ENCODE data around the gene OBSCN.

Gene OBSCN

GRCh38 chr1:228372183-228373003 is 164.5 kb downstream of the OBSCN start:
- DNase-seq, result no peak

GRCh38 chr1:228373004-228373680 is 165.3 kb downstream of the OBSCN start:
- no peak for DNase-seq

GRCh38 chr1:228373681-228374571 is 166.1 kb downstream of the OBSCN start:
- DNase-seq, result no peak

- no peak for DNase-seq
These were observed 167.1 kb downstream of the OBSCN start for GRCh38 chr1:228374711-228375577.

GRCh38 chr1:228375578-228376261 is 167.9 kb downstream of the OBSCN start:
- no peak for DNase-seq

DNA sequence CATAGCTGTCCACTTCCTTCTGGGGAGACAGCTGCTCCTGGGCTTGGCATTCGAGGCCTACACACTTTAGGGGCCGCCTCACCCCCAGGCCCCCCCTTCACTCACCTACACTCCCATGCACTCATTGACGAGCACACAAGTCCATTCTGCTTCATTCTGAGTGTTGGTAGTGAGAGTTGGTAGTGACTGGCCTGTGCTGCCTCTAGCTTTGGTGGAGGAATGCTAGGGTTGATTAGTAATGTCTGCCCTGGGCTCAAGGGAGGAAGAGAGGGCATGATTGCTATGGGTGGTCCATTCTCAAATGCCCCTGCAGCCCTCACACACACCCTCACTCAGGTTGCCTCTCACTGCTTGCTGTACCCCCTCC is 168.4 kb downstream of the OBSCN start:
- no peak for DNase-seq

DNA sequence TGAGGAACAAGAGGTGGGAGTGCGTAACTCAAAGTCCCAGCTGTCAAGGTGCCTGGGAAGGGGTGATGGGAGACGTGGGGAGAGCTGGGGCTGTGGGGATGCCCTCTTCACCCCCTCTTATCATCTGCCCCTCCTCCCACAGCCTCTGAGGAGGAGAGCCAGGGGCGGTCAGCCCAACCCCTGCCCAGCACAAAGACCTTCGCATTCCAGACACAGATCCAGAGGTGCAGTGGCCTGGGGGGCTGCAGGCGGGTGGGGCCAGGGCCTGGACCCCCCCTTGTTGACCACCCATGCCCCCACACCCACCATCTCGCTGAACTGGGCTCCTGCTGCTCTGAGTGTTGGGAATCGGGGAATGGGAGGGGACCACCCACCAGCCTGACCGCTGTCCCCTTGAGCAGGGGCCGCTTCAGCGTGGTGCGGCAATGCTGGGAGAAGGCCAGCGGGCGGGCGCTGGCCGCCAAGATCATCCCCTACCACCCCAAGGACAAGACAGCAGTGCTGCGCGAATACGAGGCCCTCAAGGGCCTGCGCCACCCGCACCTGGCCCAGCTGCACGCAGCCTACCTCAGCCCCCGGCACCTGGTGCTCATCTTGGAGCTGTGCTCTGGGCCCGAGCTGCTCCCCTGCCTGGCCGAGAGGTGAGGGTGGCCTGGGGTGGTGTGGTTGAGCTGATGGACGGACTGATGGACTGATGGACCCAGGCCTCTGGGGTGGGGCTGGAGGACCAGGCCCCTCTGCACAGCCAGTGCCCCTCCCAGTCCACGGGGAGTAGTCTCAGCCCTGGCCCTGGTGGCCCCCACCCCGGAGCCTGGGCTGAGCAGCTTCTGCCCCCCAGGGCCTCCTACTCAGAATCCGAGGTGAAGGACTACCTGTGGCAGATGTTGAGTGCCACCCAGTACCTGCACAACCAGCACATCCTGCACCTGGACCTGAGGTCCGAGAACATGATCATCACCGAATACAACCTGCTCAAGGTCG is 169.1 kb downstream of the OBSCN start:
- no peak for DNase-seq

- DNase-seq, result no peak
These were observed 169.8 kb downstream of the OBSCN start for GRCh38 chr1:228377664-228378089.

- DNase-seq, result no peak
These were observed 170.4 kb downstream of the OBSCN start for GRCh38 chr1:228378090-228378872.

DNA sequence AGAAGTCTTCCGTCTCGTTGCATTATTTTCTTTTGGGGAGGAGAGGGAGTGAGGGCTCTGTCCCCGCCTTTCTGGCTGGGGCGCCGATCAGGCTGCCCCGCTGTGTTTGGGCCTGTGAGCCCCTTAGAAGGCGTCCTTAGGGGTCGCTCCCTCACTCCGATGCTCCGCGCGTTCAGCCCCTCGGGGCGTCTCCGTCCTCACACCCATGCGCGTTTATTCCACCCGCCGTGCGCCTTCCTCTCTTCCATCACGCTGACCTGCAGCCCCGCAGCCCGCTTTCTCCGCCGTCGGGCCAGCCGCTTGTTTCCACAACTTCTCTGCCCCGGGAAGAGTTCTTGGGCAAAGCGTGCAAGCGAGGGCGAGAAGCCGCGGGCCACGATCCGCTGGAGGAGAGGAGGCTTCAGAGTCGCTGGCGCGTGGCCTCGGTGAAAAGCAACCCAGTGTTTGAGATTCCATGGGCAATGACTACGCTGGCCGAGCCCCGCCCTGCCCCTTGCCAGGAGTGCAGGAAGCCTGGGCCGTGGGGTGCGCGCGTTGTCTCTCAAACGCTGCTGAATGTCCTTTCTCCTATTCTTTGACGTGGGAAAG is 171.1 kb downstream of the OBSCN start:
- DNase-seq, result no peak

DNA sequence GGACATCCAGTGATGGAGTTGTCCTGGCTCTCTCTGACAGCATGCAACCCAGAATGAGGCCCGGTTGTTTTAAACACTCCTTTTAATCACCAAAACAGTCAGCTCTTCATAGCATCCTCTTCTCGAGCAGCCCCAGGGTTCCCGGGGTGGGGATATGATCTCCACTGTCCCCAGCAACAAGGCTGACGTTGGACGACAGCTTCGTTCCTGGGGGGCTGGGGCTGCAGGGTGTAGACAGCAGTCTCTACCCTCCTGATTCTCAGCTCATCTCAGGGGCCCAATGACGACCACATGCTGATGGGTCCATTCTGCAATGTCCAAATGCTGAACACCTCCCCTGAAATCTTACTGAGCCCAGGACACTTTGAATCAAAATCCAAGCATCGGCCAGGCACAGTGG is 171.8 kb downstream of the OBSCN start:
- DNase-seq, result no peak

GRCh38 chr1:228381356-228381755 is 173.5 kb downstream of the OBSCN start:
- no peak for DNase-seq

GRCh38 chr1:228383773-228384172 is 175.9 kb downstream of the OBSCN start:
- no peak for DNase-seq

DNA sequence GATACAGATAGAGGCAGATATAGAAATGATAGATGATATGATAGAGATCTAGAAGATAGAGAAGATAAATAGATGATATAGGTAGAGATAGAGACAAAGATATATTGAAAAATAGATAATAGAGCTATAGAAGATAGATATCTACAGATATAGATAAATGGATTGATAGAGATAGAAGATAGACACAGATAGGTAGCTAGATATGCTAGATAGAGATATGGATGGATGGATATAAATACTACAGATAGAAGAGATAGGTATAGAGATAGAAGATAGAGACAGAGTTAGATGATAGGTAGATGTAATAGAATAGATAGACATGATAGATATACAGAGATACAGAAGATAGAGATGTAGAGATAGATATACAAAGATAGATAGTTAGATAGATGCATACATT is 177.4 kb downstream of the OBSCN start:
- DNase-seq, result no peak

DNA sequence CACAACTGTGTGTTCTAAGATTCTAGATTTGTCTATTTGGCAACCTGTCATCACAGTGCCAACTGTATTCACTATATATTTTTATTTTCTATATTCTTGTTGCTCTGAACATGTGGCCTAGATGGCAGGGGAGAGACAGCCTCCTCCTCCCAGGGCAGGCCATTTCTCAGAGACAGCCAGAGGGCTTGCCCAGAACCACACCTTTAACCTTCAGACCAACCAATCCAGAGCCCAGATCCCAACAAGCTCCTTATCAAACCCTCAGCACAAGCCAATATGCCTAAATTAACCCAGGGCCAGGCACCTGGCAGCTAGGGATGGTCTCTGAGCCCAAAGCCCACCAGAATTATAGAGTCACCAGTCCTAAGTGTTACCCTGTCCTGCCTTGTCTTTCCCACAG is 179.5 kb downstream of the OBSCN start:
- no peak for DNase-seq

DNA sequence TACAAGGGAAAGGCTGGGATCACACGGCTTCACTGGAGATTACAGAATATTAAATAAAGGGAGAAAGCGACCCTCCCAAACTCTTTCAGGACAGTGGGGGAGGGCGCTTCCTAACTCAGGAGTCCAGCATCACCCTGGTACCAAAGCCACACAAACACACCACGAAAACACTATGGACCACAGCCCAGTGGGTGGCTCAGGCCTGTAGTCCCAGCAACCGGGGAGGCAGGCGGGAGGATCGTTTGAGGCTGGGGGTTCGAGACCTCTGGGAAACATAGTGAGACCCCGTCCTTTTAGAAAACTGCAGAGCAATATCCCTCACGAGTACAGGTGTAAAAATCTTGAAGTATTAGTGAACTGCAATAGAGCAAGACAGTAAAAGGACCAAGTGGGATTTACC is 182.8 kb downstream of the OBSCN start:
- no peak for DNase-seq

- DNase-seq, result no peak
These were observed 183.7 kb downstream of the OBSCN start for GRCh38 chr1:228391411-228392020.

DNA sequence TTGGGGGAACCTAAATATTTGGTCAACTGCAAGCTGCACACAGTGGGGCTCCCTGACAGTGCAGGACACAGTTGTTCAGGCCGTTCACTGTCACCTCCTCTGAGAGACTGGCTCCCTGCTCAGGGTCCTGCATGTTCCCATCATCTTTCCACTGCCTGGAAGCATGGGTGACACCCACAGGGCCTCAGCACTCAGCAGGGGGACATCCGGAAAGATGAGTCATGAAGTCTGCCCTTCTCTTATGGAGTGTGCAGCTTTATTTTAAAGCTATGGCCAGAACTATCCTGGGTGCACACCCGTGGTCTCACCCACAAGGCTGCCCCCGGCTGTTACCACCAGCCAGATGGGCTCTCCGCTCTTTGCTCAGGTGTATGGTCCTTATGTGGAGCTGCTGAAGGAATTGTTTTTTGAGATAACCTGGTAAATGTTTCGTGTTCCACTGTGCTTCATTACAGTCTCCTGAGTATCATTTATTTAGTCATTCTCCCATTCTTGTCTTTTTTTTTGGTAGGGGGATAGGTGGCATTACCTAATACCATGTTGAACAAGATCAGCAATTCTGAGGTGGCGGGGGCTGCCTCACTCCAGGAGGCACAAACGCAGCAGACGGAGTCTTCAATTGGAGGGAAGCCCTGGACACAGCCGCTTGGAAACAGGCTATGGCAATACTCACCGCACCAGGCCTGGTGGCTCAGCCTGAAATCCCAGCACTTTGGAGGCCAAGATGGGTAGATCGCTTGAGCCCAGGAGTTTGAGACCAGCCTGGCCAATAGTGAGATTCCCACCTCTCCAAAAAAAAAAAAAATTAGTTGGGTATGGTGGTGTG is 184.5 kb downstream of the OBSCN start:
- DNase-seq, result no peak
